GM12892 (cell line): ENCODE data around the gene FSTL4.

ENCODE experiments used
- POLR2A ChIP-seq: IDR thresholded peaks from 2 replicates; pipeline ENCODE4 v1.6.1; 2011; ENCODE audit warnings: low read depth, low read length, control low read depth
- TAF1 ChIP-seq: IDR thresholded peaks from 2 replicates; pipeline ENCODE4 v1.6.1; 2011; ENCODE audit warnings: low read depth, mild to moderate bottlenecking, control low read depth, low read length, borderline replicate concordance

GRCh38 chr5:133294380-133294779, 318.0 kb downstream of the FSTL4 start:
- TF ChIP-seq POLR2A: no peak
- TF ChIP-seq TAF1: no peak
